ENCODE measurements around the gene GIT1.

GIT1 gene

GRCh38 chr17:29570521-29570920 lies 18.9 kb downstream of the GIT1 start:
- ChIA-PET POLR2A (no interaction called here), CTCF (interaction anchor here (1.1 to 14.3 kb wide), 10 partner anchors 9 to 360 kb away, joined by 3 to 172 read pairs (median 9); partner anchors contain the start of gene GIT1)
- TF ChIP-seq CTCF (IDR thresholded peaks at IDR 0.05; ENCODE audit: control extremely low read depth, extremely low read depth, low read depth, missing control alignments): no peak

GRCh38 chr17:29569245-29569950 lies 20.1 kb downstream of the GIT1 start:
- DNase-seq (ENCODE audit: extremely low spot score): no peak
- CTCF ChIA-PET: interaction anchor here (0.8 to 14.3 kb wide), 9 partner anchors 10 to 421 kb away, joined by 3 to 172 read pairs (median 6); no protein-coding TSS in a partner anchor
- no peak for TF ChIP-seq CTCF (IDR thresholded peaks at IDR 0.05; ENCODE audit: control extremely low read depth, extremely low read depth, low read depth, missing control alignments)
- POLR2A ChIA-PET: no interaction called here

More at GRCh38 chr17:29570521-29570920, 18.9 kb downstream of the GIT1 start:
- no peak for DNase-seq (ENCODE audit: extremely low spot score)

DNA sequence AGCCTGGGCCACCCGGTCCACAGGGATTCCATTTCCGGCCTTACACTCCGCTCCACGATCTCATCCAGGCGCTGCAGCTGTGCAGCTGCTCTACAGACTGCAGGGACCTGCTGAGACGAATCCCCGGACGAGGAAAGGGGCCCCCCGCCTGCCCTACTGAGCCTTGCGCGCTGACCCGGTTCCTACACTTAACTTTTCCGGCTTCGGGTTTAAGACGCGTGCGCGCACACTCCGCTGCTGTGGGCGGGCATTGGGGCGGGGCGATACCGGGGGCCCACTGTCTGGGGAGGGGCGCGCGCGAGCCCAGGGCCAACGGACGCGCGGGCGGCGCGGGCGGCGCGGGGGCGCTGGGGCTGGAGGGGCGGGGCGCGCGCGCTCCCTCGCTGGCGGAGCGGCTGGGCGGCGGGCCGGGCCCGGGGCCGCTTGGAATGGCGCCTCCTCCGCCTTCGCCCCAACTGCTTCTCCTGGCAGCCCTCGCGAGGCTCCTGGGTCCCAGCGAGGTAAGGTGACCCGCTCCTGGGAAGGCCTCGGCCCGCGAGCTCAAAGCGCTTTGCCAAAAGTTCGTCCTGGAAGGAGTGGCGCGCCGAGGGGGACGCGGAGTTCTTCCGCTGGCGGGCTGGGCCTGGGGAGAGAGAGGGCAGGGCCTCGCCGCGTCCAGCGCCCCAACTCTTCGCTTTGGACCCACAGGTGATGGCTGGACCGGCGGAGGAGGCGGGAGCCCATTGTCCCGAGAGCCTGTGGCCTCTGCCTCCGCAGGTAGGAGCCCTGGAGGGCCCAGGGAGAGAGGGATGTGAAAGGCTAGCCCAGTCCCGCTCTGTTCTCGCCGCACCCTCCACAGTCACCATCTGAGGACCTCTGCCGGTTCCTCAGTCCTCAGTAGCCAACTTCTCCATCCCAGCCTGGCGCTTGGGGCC lies 20.9 kb downstream of the GIT1 start, which contains the start of gene TP53I13:
TP53I13 (plus strand) TSS at position 371 of the 914 bp plus-strand sequence; CDS start at position 429, 58 bp downstream.
- POLR2A ChIA-PET: interaction anchor here (0.6 kb wide), 1 partner anchor 54 kb away, joined by 6 read pairs; no protein-coding TSS in a partner anchor
- CTCF ChIA-PET: interaction anchor here (0.6 to 12.2 kb wide), 15 partner anchors 11 to 603 kb away, joined by 3 to 94 read pairs (median 6); no protein-coding TSS in a partner anchor
- DNase-seq (ENCODE audit: extremely low spot score): peak; percentile 89
- TF ChIP-seq CTCF (IDR thresholded peaks at IDR 0.05; ENCODE audit: control extremely low read depth, extremely low read depth, low read depth, missing control alignments): no peak

DNA sequence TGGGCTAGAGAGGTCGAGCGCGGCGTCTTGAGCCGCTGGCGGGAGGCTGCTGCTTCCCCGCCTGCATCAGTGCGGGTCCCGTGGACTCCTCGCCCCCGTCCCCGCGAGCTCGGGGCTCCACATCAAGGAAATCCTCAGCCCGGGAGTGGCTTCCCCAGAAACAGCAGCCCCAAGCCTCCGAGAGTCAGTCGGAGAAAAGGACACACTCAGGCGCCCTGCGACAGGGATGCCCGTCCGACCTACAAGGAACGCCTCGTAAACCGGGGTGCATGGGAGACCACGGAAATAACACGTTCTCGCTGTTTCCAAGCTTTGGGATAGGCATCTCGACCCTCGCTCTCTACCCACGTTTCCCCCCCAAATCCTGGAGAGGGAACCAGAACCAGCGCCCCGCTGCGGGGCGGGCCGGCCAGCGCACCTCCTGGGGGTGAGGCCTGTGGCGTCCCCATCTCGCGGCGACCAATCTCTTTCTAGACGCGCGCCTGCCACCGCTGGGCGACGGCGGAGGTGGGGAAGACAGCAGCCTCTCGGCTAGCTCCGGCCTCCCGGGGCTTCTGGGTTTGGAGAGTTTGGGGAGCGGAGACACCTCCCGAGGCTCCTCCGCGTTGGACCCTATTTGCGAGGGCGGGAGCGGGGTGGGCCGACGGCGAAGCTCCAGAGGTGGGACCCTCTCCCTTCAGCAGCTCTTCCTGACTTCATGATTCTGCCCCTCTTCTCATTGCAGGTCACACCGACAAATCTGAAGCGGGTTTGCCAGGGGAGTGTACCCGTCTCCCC lies 21.7 kb downstream of the GIT1 start:
- ChIA-PET CTCF (interaction anchor here (0.6 to 12.2 kb wide), 11 partner anchors 12 to 602 kb away, joined by 3 to 94 read pairs (median 4); no protein-coding TSS in a partner anchor), POLR2A (interaction anchor here (0.6 kb wide), 1 partner anchor 53 kb away, joined by 6 read pairs; no protein-coding TSS in a partner anchor)
- peak; percentile 85 for DNase-seq (ENCODE audit: extremely low spot score)
- peak; percentile 45 for TF ChIP-seq CTCF (IDR thresholded peaks at IDR 0.05; ENCODE audit: control extremely low read depth, extremely low read depth, low read depth, missing control alignments)

- ChIA-PET CTCF (interaction anchor here (1.0 to 12.2 kb wide), 9 partner anchors 12 to 422 kb away, joined by 3 to 94 read pairs (median 6); no protein-coding TSS in a partner anchor), POLR2A (interaction anchor here (1.0 kb wide), 1 partner anchor 8 kb away, joined by 3 read pairs; no protein-coding TSS in a partner anchor)
- no peak for DNase-seq (ENCODE audit: extremely low spot score)
- no peak for TF ChIP-seq CTCF (IDR thresholded peaks at IDR 0.05; ENCODE audit: control extremely low read depth, extremely low read depth, low read depth, missing control alignments)
Observed at GRCh38 chr17:29567304-29567553, 22.2 kb downstream of the GIT1 start.

Measured in GM10248 (cell line).